GM21576 (cell line): ENCODE measurements around the gene HOPX.
"Not testable (repeated sequence)": the region's sequence is repeated elsewhere in the genome, so short reads cannot be mapped to it uniquely, and the experiment has no call there.

Source experiments
- ATAC-seq: cut with Tn5 transposase; IDR thresholded peaks from one replicate; pipeline ENCODE4 v1.9.1; 2021; ENCODE audit warnings: mild to moderate bottlenecking, moderate library complexity; ENCODE audit not compliant: unreplicated experiment

Gene HOPX, protein sequence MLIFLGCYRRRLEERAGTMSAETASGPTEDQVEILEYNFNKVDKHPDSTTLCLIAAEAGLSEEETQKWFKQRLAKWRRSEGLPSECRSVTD

DNA sequence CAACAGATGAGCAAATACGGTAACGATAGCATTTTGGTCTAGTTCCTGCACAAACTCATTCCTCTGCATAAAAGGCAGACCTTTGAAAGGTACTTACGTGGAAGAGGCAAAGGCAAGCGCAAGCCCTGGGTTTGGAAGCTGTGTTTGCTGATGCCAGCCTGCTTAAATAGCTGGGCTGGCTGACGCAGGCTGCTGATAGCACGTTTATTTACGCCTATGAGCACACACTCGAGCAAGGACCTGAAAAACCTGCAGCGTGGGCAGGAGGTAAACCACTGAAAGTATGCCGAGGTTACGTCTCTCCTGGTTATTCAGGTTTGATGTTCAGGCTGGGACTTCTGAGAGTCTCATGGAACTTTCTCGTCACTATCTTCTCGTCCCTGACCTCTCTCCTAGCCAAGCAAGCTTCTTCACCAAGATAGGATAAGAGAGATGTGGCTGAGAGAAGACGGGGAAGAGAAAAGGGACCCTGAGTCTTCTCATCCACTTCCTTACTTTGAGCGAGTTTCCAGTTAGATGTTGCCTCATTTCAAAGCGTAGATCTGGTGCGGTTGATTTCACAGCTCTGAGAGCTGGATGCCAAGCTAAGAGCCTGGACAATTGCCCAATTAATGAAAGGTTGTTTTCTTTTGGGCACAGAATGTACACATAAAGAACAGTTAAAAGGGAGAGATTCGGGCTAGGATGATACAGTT is at the start of gene HOPX:
Gene HOPX (minus strand): TSS at position 139 of the 695 bp plus-strand sequence. CDS start 23,480 bp downstream, outside the sequence.
- peak; percentile 86 for ATAC-seq

DNA sequence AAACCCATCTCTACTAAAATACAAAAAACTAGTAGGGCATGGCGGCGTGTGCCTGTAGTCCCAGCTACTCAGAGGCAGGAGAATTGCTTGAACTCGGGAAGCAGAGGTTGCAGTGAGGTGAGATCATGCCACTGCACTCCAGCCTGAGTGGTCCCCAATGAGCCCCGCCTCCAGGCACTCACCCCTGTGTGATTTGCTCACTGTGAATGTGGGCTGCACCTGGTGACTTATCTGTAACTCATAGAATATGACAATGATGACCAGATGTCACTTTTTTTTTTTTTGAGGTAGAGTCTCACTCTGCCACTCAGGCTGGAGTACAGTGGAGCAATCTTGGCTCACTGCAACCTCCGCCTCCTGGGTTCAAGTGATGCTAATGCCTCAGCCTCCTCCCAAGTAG is 49.0 kb upstream of the HOPX start:
- no peak for ATAC-seq

DNA sequence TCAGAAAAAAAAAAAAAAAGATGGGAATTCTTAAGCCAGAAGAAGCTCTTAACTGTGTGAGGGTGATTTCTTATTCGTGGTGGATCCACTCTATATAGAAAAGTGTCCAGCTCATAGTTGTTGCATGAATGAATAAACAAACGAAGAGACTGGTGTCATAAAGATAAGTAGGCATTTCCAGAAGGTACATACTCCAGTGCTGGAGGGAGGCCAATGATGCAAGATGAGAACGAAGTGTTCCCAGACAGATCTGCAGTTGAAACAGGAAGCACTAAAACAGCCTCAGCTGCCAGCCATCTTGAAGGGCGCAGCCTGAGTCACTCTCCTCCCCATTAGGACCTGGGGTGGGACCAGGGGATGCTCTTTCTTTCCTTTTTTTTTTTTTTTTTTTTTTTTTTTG is 47.4 kb upstream of the HOPX start:
- no peak for ATAC-seq

DNA sequence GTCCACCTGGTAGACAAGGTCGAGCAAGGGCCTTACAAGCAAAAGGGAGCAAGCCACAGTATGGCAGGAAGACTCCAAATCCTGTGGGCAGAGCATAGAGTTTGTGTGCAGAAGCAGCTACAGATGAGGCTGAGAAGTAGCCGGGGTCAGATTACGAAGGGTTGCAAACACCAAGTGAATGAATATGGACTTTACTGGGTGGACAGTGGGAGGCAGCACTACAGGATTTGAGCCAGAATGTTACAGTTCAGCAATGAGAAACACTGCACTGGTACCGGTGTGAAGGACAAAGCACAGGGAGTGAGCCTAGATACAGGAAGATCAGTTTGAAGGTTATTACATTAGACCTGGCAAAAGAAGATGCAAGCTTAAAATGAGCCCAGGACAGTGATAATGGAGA is 46.1 kb upstream of the HOPX start:
- ATAC-seq, result no peak

DNA sequence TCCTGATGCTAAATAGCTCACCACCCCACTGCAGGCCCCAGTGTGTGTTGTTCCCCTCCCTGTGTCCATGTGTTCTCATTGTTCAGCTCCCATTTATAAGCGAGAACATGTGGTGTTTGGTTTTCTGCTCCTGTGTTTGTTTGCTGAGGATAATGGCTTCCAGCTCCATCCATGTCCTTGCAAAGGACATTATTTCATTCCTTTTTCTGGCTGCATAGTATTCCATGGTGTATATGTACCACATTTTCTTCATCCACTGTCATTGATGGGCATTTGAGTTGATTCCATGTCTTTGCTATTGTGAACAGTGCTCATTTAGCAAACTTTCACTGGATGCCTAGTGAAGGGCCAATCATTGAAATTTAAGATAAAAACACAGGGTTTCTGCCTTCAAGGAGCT is 45.5 kb upstream of the HOPX start:
- ATAC-seq, result not testable (repeated sequence)

DNA sequence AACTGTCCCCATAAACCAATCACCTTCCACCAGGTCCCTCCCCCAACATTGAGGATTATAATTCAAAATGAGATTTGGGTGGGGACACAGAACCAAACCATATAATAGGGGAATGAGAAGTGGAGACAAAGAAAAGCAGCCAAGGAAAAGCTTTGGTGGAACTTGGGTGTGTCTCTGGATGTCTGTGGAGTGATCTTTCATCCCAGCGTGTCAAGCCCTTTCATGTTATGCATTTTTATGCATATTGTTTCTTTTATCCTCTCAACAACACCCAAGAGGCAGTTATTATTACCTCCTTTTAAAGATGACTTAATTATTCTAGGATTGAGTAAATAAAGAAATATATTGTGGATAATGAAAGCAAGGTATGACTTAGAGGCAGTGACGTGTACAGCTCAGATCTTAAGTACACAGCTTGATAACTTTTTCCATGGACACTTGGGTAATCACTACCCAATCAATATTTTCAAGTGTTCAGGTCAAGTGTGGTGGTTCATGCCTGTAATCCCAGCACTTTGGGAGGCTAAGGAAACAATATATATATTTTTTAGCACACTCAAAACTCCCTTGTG is 42.6 kb upstream of the HOPX start:
- no peak for ATAC-seq

DNA sequence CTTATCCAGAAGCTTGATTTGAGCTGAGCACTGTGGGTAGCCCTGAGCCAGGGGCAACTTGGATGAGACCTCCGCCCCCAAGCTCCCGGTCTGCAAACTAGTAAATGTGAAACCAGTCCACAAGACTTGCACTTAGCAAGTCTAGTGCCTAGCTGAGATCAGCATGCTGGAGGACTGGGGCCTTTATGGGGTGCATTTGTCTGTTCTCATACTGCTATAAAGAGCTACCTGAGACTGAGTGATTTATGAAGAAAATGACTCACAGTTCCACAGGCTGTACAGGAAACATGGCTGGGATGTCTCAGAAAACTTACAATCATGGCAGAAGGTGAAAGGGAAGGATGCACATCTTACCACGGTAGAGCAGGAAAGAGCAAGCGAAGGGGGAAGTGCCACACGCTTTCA is 42.1 kb upstream of the HOPX start:
- ATAC-seq, result peak; percentile 59

DNA sequence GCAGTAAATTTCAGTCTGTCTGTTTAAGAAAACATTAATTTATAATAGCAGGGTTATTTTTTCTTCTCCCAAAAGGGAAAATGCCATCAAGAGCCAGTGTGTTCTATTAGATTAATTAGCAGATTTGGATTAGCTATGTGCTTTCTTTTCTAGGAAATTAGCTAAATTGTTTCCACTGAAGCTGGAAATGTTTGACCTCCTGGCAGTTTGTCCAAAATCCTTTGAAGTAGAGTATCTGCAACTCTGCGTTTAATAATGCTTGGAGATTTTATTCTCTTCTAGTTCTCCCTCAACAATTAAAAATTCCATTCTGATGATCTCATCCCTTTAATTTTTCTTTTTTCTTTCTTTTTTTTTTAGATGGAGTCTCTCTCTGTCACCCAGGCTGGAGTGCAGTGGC is 27.1 kb upstream of the HOPX start:
- no peak for ATAC-seq

DNA sequence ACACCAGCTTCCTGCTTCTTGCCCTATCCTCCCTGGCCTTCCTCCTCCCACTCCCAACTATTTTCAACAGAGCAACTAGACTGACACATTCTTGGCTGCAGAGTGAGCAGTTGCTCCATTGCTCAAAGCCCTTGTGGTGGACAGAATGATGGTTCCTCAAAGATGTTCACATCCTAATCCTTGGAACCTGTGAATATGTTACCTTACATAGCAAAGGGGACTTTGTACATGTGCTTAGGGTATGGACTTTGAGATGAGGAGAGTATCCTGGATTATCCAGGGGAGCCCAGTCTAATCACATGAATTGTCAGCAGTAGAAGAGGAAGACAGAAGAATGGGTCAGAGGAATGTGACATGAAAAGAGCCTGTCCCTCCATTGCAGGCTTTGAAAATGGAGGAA is 24.9 kb upstream of the HOPX start:
- ATAC-seq, result no peak

DNA sequence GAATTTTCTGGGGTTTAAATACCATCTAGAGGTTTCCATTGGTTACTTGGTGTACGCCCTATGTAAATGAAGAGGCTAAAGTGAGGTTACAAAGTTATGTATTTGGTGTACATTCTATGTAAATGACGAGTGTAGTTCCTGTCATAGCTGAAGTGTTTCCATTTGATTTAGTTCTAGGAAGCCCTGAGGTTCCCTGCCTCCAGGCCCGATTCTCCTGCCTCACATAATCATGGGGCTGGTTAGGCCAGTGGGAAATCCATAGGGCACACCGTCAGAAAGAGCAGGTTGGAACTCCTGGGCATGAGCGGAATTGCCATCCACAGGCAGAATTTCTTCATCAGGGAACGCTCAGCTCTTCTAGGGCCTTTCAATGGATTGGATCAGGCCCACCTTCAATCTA is 24.2 kb upstream of the HOPX start:
- ATAC-seq, result no peak

DNA sequence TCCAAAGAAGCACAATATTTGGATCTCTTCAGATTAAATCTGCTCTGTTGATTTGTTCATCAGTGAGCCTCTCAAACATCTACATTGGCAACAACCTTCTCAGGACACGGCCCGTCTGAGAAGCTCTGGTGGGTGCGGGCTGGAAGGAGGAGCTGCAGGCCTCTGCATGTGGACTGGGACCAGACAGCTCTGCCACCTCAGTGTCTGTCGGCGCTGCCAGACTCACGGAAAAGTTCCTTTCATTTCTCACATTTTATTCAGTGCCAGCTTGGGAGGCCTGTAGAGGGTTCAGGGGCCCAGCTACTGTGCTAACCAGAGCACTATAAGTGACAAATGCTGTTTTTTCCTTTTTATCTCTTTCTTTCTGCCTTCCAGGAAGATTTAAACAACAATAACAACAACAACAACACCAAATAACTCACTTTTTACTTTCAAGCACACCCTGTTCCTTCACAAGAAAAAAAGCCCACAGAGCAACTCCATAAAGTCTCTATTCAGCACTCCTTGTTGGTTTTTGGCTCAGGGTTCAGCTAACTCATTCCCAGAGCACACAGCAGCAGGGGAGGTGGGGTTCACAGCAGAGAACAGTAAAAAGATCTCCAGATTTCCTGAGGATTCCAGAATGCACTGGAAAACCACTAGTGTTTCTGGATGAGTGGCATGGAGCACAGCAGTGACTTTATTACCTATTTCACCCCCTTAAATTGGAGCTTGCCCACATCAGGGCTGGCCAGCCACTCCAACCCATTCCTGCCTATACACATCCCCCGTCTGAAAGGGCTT is 23.2 kb upstream of the HOPX start:
- ATAC-seq, result no peak

DNA sequence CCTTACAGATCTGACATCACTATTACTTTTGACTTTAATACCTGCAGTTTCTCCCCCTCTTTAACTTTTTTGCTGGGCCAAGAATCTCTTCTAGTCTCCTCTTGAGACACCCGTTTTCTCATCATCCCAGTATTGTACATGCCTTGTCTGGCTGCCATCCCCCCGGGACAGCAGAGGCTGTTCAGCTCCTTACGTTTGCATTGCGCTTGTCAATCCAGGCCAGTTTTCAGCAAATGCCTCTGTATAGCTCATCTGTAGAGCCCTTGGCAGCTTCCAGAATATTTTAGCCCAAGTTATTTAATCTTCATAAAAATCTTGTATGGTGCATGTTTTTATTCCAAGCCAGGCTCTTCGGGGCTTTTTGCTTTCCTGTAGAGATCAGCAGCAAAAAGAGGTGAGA is 22.3 kb upstream of the HOPX start:
- ATAC-seq, result no peak

DNA sequence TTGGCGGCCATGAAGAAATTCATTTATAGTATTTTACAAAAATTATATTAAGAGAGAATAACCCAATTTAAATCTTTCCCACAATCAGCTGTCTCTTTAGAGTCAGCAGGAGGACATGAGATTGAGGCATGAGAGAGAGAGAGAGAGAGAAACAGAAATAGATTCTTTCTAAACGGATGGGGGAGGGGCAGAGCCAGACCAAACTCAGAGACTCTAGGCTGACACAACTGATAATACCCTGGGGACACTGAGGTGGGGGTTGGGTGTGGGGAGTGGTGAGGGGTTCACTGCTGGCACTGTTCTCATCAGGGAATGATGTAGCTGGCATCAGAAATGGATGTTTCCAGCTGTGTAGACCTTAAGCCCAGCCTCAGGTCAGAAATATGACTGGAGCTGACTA is 20.5 kb upstream of the HOPX start:
- no peak for ATAC-seq

DNA sequence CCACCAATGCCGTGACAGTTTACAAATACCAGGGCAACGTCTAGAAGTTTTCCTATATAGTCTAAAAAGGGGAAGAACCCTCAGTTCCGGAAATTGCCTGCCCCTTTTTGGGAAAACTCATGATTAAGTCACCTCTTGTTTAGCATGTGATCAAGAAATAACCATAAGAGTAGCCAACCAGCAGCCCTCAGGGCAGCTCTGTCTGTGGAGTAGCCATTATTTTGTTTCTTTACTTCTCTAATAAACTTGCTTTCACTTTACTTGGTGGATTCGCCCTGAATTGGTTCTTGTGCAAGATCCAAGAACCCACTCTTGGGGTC is 20.0 kb upstream of the HOPX start:
- no peak for ATAC-seq

DNA sequence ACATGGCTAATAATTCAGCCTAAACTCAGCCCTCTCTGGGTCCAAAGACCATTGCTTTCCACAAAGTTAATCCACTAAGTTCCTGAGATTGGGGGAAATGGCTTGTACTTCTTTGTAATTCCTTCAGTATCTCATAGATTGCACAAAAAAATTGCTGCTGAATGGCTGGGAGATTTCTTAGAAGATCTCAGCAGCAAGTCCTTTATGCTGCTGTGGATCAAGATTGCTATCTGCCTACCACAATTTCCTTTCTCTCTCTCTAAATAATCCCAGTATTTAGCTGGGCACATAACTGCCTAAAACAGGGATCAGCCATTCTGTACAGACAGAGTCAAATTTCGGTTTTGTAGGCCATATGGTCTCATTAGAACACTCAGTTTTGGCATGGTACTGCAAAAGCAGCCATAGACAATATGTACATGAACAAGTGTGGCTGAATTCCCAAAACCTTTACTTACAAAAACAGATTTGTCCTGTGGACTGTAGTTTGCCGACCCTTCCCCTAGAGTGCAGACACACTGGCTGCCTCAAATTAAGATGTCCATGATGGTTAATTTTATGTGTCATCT is 18.5 kb upstream of the HOPX start:
- ATAC-seq, result no peak

DNA sequence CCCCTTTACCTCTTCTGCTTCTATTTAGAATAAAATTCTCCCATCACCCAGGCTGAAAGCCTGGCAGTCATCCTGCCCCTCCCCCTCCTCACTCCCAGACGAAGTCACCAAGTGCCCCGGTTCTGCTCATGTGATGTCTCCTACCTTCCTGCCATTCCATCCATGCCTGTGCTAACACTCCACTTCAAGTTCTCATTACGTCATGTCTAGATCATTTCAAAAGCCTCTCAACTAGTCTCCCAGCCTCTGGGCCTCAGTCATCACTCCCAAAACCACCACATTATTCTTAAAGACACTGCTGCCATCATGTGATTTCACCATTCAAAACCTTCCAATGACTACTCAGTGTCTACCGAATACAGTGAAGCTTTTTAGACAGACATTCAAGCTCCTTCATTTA is 17.2 kb upstream of the HOPX start:
- no peak for ATAC-seq

DNA sequence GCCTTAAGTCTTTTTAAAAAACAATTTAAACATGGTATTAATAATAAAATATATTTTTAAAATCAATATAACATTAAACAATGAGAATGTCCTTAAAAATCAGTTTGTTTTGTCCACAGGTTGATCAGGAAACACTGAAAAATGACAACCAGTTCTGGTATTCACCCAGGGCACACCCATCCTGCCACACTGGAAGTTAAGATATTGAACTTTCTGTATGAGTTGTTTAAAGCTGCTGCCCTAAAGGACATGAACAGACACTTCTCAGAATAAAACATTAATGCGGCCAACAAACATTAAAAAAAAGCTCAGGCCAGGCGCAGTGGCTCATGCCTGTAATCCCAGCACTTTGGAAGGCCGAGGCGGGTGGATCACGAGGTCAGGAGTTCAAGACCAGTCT is 15.0 kb upstream of the HOPX start:
- ATAC-seq, result no peak

DNA sequence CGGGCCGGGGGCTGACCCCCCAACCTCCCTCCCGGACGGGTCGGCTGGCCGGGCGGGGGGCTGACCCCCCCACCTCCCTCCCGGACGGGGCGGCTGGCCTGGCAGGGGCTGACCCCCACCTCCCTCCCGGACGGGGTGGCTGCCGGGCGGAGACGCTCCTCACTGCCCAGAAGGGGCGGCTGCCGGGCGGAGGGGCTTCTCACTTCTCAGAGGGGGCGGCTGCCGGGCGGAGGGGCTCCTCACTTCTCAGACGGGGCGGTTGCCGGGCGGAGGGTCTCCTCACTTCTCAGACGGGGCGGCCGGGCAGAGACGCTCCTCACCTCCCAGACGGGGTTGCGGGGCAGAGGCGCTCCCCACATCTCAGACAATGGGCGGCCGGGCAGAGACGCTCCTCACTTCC is 12.4 kb upstream of the HOPX start:
- not testable (repeated sequence) for ATAC-seq

DNA sequence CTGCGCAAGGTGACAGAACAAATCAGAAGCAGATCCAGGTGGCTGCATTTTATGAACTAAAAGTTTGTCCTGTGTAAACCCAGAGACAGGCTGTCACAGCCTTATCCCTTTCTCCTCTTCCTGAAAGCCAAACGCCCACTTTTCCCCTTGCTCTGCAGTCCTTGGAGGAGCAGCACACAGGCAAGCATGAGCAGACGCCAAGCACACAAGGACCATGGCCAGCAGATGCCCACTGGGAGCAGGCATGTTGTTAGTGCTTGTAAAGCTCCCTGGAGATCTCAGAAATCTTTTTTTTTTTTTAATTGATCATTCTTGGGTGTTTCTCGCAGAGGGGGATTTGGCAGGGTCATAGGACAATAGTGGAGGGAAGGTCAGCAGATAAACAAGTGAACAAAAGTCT is 11.5 kb upstream of the HOPX start:
- no peak for ATAC-seq

DNA sequence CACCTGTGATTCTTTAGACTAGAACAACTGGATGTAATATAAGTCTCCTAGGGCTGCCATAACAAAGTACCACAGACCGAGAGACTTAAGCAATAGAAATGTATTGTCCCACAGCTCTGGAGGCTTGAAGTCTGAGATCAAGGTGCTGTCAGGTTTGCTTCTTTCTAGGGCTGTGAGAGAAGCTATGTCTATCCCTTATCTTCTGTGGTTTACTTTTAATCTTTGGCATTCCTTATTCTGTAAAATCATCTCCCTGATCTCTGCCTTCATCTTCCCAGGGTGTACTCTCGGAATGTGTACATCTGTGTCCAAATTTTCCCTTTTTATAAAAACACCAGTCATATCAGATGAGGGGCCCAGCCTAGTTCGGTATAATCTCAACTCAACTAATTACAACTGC is 10.3 kb upstream of the HOPX start:
- ATAC-seq, result no peak

DNA sequence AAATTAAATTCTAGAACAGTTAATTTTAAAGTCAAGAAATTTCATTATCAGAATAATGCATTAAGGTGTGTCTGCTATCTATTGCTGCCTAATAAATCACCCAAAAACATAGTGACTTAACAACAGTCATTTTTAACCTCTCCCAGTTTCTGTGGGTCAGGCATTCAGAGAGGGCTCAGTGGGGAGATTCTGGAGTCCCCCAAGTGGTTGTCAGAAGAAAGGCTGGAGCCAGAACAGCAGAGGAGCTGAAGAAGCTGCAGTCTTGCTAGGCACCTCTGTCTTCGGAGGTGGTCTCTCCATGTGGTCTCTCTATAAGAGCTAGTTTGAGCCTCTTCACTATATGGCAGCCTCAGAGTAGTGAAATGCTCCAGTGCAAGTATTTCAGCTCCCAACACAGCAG is 9.3 kb upstream of the HOPX start:
- ATAC-seq, result no peak
